Uterus (tissue), 4 donors: ENCODE results near the gene LMO7. TPM values are rescaled to one million over a fixed set of nuclear protein-coding genes. Genes with fewer than 3 reads are reported as not detected.
A peak's percentile ranks its signal among the peaks of the same experiment; 100 is the strongest.

ENCODE experiments used
- DNase-seq, 2 donors: peaks; one replicate each; pipeline ENCODE4 v3.0.0-alpha.2; 2019 to 2020
- H3K27ac ChIP-seq, 2 donors: fragments of 200-600 bp; sonication (generic); 1 replicate in 1 of 2; 2 replicates in 1 of 2; pipeline ENCODE4 v1.5.1; 2016 to 2018
- H3K27me3 ChIP-seq, 2 donors: fragments of 200-600 bp; sonication (generic); one replicate each; pipeline ENCODE4 v1.5.1; 2018 to 2019; ENCODE audit warnings: control low read depth in 1 of 2
- H3K36me3 ChIP-seq, 2 donors: fragments of 200-600 bp; sonication (generic); one replicate each; pipeline ENCODE4 v1.5.1; 2019; ENCODE audit warnings: control low read depth in 1 of 2
- H3K4me1 ChIP-seq, 2 donors: fragments of 200-600 bp; sonication (generic); one replicate each; pipeline ENCODE4 v1.5.1; 2018 to 2019; ENCODE audit warnings: control low read depth in 1 of 2
- H3K4me3 ChIP-seq, 2 donors: fragments of 200-600 bp; sonication (generic); 1 replicate in 1 of 2; 2 replicates in 1 of 2; pipeline ENCODE4 v1.5.1; 2018 to 2019; ENCODE audit warnings: mild to moderate bottlenecking in 1 of 2
- H3K9me3 ChIP-seq, 2 donors: fragments of 200-600 bp; sonication (generic); one replicate each; pipeline ENCODE4 v1.5.1; 2019; ENCODE audit warnings: control low read depth in 1 of 2
- POLR2A ChIP-seq, 2 donors: fragments of 450-650 bp; IDR thresholded peaks; one replicate each; pipeline ENCODE4 v1.6.1; 2016; ENCODE audit warnings: antibody characterized with exemption in 2 of 2, mild to moderate bottlenecking in 1 of 2, moderate library complexity in 1 of 2
- intact Hi-C: fragments of 100-400 bp; cut with DNase I; formaldehyde crosslinking; loops from one replicate; pipeline ENCODE4 v1.15.1; 2023; ENCODE audit warnings: low total_unique reads
- total RNA-seq, 4 donors: library from RNA; depleted of rRNA in 3 of 4; stranded (reverse); fragments of >200 nt in 3 of 4; gene quantifications; one replicate each; pipeline versions ENCODE4 v1.1.0 to v1.2.4, GENCODE V29; 2014 to 2023
- TF ChIP-seq, protein P1 (sequence below), 4 experiments: fragments of 200-600 bp in 2 of 4; fragments of 450-650 bp in 2 of 4; sonication (generic) in 2 of 4; IDR thresholded peaks; one replicate each; pipeline ENCODE4 v1.5.1; 2016 to 2019; ENCODE audit warnings: antibody characterized with exemption in 4 of 4, mild to moderate bottlenecking in 2 of 4, moderate library complexity in 1 of 4
- donor health status: DM: yes; HTN: yes; CAD: no.

The LMO7 gene
- total RNA-seq, 4 donors from 2014 or later, result 2.6 to 55.4 (median 24.2) TPM

GRCh38 chr13:75620020-75620419 is 16.1 kb upstream of the LMO7 start:
- H3K9me3 ChIP-seq, result no peaks in the 10 kb centered on the region
- H3K27me3 ChIP-seq, result no peaks in the 10 kb centered on the region
- intact Hi-C loops, result no loop called here
- TF ChIP-seq, protein P1, sequence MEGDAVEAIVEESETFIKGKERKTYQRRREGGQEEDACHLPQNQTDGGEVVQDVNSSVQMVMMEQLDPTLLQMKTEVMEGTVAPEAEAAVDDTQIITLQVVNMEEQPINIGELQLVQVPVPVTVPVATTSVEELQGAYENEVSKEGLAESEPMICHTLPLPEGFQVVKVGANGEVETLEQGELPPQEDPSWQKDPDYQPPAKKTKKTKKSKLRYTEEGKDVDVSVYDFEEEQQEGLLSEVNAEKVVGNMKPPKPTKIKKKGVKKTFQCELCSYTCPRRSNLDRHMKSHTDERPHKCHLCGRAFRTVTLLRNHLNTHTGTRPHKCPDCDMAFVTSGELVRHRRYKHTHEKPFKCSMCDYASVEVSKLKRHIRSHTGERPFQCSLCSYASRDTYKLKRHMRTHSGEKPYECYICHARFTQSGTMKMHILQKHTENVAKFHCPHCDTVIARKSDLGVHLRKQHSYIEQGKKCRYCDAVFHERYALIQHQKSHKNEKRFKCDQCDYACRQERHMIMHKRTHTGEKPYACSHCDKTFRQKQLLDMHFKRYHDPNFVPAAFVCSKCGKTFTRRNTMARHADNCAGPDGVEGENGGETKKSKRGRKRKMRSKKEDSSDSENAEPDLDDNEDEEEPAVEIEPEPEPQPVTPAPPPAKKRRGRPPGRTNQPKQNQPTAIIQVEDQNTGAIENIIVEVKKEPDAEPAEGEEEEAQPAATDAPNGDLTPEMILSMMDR (IDR thresholded peaks at IDR 0.05), result no peak
- TF ChIP-seq POLR2A (IDR thresholded peaks at IDR 0.05), result no peak
- no peaks in the 10 kb centered on the region for H3K4me1 ChIP-seq
- H3K36me3 ChIP-seq, result no peaks in the 10 kb centered on the region
- no peak overlapping the region for H3K27ac ChIP-seq
- no peak overlapping the region for H3K4me3 ChIP-seq
- no peak for DNase-seq

GRCh38 chr13:75621147-75621546 is 15.0 kb upstream of the LMO7 start:
- Histone ChIP-seq H3K4me3 (no peak overlapping the region), H3K27ac (no peak overlapping the region), H3K36me3 (no peaks in the 10 kb centered on the region), H3K9me3 (no peaks in the 10 kb centered on the region), H3K27me3 (no peaks in the 10 kb centered on the region), H3K4me1 (no peaks in the 10 kb centered on the region)
- TF ChIP-seq, protein P1 (IDR thresholded peaks at IDR 0.05), result no peak
- TF ChIP-seq POLR2A (IDR thresholded peaks at IDR 0.05), result no peak
- no peak for DNase-seq
- intact Hi-C loops, result no loop called here

GRCh38 chr13:75628801-75629200 is 7.3 kb upstream of the LMO7 start:
- no peak for DNase-seq
- TF ChIP-seq POLR2A (IDR thresholded peaks at IDR 0.05), result no peak
- TF ChIP-seq, protein P1 (IDR thresholded peaks at IDR 0.05), result no peak
- no peaks in the 10 kb centered on the region for H3K36me3 ChIP-seq
- no peak overlapping the region for H3K4me3 ChIP-seq
- no peaks in the 10 kb centered on the region for H3K9me3 ChIP-seq
- no peak overlapping the region for H3K27ac ChIP-seq
- intact Hi-C loops, result no loop called here
- no peaks in the 10 kb centered on the region for H3K4me1 ChIP-seq
- H3K27me3 ChIP-seq, result no peaks in the 10 kb centered on the region

DNA sequence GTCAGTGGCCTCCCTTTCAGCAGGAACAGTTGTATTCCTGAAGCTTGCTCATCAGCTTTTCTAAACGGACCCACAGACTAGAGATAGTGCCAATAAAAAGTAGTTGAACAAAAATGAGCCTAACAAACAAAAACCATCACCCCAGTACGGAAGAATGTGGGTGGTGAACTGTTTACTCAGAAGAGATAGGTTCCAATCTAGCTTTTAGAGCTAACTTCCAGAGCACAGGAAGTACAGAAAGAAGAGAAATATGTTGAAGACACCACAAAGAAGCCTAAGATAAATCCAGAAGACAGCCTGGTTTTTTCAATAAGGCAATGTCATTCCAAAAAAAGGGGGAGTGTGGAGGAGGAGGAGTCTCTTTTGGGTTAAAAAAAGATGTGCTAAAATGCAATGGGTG is 2.8 kb upstream of the LMO7 start:
- no peak overlapping the region for H3K4me3 ChIP-seq

DNA sequence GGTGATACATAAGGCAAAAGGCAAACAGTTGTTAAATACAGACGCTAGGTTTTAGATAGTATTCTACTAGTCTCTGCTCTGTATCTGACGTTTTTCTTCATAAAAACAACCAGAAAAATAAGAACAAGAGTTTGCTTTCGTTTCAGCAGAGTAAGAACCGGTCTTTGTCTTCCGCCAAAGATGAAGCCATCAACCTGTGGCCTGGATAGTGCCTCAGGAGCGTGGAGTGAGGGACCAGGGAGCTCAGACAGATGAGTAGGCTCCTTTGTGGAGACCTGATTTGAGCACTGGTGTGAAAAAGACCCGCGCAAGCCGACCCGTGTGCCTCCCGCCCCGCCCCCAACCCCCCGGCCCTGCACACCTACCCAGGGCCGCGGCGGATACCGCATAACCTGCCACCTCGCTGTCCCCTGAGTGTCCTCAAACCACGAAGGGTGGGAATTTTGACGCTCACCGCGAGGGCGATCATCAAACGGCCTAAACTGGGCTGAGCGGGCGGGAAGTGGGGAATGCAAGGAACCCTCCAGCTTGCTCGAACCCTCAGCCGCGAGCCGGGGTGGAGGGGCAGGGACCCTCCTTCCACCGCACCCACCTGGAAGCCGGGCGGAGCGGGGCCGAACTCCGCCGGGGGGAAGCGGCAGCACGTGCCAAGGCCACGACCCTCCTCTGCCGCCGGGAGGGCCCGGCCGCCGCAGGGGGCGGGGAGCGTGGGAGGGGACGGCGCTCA is 866 bp upstream of the LMO7 start:
- H3K9me3 ChIP-seq, result no peaks in the 10 kb centered on the region
- TF ChIP-seq, protein P1 (IDR thresholded peaks at IDR 0.05), result no peak
- TF ChIP-seq POLR2A (IDR thresholded peaks at IDR 0.05), result no peak
- H3K27ac ChIP-seq, result peak overlapping the region; percentile 50 to 75
- no peaks in the 10 kb centered on the region for H3K36me3 ChIP-seq
- peak overlapping the region; percentile 52 to 66 for H3K4me3 ChIP-seq
- peak in 1 of 2 donors; percentile 27 for DNase-seq
- H3K4me1 ChIP-seq, result peaks cover 0 to 9% of the 10 kb centered on the region in 2 donors
- H3K27me3 ChIP-seq, result no peaks in the 10 kb centered on the region
- intact Hi-C loops, result no loop called here

More for the DNA sequence above, 2.8 kb upstream of the LMO7 start:
- no peak for TF ChIP-seq POLR2A (IDR thresholded peaks at IDR 0.05)
- TF ChIP-seq, protein P1 (IDR thresholded peaks at IDR 0.05), result no peak
- no peak for DNase-seq
- Histone ChIP-seq H3K36me3 (no peaks in the 10 kb centered on the region), H3K27me3 (no peaks in the 10 kb centered on the region), H3K4me1 (peaks cover 0 to 9% of the 10 kb centered on the region in 2 donors), H3K27ac (no peak overlapping the region), H3K9me3 (no peaks in the 10 kb centered on the region)
- intact Hi-C loops, result no loop called here
